ENCODE results near the gene DSG3.
"Not testable (repeated sequence)": the region's sequence is repeated elsewhere in the genome, so short reads cannot be mapped to it uniquely, and the experiment has no call there.

DSG3 gene

DNA sequence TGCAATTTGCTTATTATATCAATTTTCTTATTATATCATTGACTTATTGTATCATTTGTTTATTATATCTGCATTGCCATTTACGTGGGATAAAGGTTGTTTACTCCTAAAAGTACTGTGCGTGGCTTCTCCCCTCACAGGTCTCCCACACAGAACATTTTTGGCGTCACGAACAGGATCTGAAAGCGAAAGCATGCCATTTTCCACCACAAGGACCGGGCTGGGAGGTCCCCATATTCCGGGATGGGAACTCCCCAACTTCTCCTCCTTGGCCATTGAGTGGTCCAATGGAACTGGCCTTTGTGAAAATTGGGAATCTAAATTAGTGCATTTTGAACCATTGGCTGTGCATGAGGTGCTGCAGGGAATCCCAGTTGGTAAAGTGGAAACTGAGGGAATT, 45.6 kb downstream of the DSG3 start:
- DNase-seq = no peak

DNA sequence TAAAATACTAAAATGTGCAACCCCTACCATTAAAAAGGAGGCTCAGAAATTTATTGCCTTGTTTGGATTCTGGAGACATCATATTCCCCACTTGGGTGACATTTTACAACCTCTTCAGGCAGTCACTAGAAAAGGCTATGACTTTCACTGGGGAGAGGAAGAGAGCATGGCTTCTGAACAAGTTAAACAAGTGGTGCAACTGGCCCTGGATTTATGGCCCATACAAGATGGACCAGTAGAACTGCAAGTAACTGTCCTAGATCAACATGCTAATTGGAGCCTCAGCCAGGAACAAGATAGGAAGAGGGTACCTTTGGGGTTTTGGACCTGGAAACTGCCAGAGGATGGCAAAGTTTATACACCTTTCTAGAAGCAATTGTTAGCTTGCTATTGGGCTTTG, 46.4 kb downstream of the DSG3 start:
- DNase-seq = no peak

DNA sequence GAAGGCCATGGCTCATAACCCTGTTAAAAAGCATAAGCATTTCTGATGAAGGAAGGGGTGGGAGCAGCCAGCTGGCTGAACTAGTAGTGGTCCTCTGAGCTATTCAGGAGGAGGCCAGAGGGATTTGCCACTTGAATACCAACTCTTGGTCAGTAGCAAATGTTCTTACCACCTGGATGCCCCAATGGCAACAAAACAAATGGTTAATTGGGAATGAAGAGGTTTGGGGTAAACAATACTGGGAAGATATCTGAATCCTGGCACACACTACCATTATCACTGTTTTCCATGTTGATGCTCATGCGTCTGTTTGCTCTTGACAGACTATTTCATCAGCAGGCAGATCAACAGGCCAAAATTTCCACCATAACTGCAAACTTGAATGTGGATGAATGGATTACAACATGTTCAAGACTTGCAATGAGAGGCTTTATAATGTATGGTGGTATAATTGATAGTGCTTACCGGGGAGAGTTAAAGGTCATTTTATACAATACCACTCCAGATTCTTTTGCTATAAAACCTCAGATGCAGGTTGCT, 47.2 kb downstream of the DSG3 start:
- not testable (repeated sequence) for DNase-seq

DNA sequence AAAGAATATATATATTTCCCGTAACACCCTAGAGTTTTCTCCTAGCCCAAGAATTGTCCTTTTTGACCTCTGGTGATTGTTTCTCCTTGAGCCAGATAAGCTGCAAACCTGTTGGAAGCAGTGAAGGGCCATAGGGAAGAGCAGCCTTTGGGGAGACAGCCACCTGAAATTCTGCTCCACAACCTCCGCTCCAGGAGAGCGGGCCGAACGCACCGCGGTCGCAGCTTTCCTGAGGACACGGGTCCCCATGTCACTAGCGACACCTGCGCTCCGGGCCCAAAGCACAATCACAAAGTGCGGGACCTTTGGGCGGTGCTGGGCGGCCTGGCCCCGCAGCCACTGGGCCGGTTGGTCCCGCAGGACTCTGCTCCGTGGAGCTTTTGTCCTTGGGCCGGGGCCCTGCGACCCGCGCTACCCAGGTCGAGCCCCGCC, 49.9 kb downstream of the DSG3 start:
- DNase-seq = no peak

DNA sequence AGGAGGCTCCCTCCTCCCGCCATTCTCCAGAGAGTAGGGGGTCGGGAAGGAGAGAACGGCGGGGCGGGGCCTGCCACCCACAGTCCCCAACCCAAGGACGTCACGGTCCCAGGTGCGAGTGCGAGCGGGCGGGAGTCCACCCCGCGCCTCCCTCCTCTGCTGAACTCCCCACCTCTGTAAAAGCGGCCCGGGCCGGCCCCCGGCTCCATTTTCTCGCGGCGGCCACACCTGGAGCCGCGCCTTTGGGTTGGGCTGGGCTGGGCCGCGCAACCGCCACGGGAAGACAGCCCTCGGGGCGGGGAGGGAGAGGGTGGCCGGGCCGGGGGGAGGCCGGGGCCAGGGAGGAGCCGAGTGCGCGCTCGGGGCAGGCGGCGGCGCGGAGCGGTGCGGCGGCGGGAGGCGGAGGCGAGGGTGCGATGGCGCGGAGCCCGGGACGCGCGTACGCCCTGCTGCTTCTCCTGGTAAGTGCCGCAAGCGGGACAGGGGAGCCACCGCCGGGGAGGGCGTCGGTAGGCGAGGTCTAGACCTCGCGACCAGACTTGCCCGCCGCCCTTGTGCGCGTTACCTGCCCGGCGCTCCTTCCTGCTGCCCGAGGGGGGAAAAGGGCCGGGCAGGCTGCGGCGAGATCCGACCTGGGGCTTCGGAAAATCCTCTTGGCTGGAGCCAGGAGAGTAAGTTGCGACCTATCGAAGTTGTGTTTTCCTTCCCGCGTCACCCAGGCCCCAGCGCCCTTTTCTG, 50.5 kb downstream of the DSG3 start, which contains the start of gene DSG2:
Gene DSG2 (plus strand): TSS at position 342 of the 738 bp plus-strand sequence. CDS start 75 bp downstream, at position 417.
- no peak for DNase-seq

DNA sequence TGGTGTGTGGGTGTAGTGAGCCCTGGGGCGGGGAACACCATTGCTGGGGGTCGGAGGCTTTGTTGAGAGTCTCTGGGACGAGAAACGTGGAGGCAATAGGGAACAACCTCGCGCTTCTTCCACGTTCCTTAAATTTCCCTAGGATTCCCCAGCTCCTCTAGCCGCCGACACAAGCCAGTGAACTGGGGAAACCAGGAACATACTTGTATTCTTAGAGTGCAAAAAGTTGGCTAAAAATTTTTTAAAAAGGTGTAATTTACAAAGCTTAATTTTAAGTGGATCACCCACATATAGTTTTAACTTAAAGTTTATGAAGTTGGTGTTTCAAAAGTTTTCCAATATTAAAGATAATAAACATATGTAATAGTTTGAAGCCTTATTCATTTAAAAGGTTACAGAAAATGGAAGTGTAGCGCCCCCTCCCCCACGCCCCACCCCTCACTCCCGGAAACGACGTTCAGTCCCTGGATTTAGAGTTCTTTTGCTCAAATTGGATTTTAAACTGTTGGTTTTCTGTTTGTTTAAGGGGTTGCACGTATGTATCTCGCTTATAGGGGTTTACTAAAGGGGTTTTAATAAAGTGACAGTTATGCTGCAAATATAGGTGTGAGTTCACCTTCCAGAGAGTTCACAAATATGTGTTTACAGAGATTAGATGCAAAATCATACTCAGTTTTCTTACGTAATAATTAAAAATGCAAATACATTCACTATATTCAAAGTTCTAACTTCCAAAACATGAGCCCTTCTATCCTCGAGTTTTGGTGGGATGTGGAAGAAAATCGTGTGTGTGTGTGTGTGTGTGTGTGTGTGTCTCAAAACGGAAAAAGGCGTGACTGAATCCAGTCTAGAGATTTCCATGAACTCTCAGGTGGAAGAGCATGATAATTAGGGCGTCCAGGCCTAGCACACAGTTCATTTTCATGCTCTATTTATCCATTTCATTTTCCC, 51.3 kb downstream of the DSG3 start:
- no peak for DNase-seq

DNA sequence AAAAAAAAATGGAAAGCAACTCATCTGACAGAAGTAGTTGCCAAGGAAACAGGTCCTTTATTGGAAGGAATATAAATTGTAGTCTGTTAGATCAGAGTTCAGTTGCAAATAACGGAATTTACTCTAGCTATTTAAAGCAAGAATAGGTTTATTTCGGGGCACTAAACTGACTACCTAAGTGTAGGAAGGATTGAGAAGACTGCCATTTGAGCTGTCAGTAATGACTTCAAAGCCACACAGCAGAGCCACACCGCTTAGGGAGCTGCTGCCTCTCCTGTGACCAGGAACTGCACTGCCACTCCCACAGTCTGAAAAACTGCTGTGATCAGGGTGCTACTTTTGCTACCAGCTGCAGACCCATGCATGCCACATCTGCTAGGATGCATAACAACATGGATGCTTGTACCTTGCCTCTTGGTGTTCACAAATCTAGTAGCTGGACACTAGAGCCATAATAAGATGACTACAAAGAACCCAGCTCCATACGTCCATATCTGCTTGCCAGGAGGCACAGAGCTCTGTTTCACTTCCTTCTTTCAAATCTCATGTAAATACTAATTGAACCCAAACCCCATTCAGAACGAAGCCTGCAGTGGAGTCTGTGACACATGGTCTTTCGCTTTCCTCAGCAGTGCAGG, 52.6 kb downstream of the DSG3 start:
- DNase-seq = no peak

DNA sequence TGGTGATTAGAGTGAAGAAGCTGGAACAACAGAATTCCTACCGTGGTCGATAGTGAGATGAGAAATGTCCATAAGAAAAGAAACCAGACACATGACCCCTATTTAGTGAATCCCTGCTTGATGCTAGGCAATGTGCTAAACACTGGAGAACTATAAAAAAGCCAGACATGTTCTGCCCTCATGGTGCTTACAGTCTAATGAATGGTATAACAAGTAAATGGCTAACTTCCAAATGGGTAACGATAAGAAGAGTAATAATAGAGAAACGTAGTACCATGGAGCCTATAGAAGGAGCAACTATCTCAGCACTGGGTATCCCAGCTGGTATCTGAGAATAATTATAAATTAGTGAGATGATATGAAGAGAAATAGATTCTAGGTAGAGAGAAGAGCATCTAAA, 55.5 kb downstream of the DSG3 start:
- no peak for DNase-seq

DNA sequence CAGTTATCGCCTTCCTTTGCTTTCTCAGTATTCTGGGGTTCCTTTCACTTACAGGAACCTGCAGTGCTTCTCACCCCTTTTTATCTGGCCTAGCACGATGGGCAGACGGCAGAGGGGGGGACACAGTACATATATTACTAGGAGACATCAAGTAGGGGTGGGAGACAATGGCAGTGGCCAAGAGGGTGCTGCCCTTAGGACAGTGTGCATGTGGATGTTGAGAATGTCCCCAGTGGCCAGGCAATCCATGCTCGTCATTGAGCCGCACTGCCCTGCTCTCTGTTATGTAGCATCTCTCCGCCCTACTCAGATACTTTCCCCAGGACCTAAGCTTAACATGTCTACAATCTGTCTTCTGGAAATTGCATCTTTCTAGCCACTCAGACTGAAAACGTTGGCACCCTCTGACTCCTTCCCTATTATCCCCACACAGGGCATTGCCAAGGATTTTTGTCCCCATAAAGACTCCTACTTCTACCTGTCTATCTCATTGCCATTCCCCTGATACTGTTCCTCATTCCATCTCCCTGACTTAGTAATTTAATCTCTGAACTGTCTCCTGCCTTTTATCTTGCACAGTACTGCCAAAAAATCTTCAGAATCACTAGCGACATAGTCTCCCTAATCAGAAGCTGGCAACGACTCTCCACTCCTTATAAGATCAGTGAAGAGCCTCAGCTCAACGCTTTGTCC, 57.1 kb downstream of the DSG3 start:
- DNase-seq = no peak

DNA sequence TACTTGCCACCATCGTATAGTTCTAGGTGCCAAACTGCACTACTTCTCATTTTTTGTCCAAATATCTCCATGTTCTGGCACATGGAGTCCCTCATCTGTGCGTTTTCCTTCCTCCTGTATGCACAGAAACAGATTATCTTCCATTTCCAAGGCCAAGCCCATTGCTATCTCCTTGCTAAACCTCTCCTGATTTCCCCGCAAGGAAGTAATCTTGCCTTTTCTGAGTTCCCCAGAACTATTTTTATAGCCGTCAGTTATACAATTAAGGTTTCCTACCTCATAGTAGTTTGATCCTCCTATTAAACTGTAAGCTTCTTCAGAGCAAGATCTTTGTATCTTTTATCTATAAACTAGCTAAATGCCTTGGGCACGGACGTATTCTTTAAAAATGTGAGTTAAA, 57.6 kb downstream of the DSG3 start:
- DNase-seq = no peak

DNA sequence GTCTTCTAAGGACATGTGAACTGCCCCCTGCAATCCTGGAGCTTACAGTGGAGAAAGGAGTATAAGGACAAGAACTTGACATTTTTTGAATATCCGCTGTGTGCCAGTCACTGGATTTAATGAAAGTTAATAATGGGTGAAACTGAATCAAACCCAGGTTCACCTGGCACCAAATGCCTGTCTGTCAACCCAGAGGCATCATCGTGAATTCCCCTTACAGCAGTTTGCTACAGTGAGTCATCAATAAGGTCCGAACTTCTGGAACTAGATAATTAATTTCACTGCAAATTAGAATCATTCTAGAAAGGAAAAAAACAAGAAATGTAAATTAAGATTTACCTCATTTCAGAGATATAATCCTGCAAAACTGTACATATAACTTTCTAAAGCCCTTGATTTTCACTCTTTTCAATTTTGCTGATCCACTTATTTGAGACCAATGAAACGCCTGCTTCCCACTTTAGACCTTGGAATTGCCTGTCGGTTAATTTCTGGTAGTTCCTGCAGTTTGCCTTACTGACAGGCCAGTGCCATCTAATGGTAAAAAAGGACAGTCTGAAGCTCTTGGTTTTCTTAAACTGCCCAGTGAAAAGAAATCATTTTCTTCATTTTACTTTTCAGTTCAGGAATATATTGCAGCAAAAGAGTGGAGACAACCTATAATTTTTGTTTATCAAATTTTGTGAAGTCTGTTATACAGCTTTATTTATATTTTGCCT, 58.6 kb downstream of the DSG3 start:
- no peak for DNase-seq

DNA sequence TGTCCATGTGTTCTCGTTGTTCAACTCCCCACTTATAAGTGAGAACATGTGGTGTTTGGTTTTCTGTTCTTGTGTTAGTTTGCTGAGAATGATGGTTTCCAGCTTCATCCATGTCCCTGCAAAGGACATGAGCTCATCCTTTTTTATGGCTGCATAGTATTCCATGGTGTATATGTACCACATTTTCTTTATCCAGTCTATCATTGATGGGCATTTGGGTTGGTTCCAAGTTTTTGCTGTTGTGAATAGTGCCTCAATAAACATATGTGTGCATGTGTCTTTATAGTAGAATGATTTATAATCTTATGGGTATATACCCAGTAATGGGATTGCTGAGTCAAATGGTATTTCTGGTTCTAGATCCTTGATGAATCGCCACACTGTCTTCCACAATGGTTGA, 59.6 kb downstream of the DSG3 start:
- DNase-seq = not testable (repeated sequence)

DNA sequence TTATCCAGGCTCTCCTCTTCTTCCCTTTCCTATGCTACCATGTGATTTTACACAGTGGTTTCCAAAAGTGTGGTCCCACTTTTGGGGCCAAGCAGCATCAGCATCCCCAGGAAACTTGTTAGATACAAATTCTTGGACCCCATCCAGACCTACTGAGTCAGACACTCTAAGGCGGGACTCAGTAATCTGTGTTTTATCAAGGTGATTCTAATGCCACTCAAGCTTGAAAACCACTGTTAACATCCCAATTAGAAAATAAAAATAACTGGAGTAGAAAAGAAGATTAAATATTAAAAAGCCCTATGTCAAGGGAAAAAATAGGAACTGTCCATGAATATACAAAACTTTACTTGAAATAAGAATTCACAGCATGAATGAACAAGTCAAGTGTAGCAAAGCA, 61.2 kb downstream of the DSG3 start:
- no peak for DNase-seq

DNA sequence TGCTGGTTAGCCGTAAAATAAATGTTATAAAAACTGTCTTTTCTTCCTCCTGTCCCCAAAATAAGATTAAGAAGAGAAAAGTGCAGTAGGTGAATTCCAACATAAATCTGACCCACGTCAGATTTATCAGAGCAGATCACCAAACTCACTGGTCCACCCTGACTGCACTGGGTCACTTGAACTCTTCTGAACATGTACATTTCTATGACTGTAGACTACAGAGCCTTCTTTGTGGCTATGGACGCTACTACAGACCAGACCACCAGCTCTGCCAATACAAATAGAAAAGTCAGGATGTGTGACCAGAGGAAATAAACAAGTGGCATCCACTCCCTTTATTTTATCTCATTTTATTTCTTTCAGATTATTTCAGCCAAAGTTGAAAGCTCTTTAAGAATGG, 62.0 kb downstream of the DSG3 start:
- no peak for DNase-seq

DNA sequence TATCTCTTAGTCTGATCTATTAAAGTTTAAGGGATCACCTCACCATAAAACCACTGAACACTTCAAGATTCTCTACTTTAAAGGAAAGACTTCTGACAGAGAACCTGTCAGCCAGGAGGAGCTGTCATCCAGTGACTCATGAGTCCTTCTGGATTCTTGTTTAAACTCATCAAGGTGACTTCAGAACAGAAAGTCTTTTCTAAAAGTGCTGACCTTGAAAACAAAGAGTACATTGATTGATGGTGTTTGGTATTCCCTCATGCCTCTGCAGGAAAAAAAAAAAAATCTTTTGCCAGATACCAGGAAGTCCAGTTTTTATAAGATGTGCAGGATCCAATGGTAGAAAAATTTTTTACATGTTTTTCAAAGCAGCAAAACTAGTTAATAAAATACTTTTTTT, 62.8 kb downstream of the DSG3 start:
- DNase-seq = no peak

DNA sequence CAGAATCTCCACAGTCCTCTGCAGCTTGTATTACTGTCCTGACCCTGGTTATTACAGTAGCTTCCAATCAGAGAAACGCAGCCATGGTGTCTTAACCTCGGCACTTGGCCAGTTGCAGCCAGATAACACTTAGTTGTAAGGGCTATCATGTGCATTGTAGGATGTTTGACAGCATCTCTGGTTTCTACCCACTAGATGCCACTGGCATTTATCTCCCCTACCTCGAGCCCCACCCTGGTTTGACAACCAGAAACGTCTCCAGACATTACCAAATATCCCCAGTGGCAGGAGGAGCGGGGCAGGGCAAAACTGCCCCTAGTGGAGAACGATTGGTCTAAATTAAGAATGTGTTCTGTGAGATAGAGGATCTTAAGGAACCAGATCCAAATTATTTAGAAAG, 63.6 kb downstream of the DSG3 start:
- DNase-seq = no peak

DNA sequence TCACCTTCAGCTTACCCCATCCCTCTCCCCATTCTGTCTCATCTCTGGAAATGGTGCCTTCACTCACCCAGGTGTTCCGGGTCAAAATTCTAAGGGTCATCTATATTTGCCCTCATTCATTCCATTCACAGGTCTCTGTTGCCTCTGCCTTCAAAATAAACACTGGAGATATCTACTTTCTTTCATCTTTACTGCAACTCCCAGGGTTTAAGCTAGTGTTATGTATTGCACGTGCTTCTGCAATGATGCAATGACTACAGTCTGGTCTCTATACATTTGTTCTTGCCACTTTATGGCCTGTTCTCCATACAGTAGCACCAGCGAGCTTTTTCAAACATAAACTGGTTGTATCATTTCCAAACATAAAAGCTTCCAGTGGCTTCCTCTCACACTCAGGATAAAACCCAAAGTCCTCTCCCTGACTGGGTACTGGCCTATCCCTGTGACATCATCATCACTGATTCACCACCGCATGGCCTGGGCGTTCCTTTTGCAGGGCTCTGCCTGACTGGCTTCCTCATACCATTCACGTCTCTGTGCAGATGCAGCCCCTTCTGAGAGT, 64.7 kb downstream of the DSG3 start:
- DNase-seq = no peak

DNA sequence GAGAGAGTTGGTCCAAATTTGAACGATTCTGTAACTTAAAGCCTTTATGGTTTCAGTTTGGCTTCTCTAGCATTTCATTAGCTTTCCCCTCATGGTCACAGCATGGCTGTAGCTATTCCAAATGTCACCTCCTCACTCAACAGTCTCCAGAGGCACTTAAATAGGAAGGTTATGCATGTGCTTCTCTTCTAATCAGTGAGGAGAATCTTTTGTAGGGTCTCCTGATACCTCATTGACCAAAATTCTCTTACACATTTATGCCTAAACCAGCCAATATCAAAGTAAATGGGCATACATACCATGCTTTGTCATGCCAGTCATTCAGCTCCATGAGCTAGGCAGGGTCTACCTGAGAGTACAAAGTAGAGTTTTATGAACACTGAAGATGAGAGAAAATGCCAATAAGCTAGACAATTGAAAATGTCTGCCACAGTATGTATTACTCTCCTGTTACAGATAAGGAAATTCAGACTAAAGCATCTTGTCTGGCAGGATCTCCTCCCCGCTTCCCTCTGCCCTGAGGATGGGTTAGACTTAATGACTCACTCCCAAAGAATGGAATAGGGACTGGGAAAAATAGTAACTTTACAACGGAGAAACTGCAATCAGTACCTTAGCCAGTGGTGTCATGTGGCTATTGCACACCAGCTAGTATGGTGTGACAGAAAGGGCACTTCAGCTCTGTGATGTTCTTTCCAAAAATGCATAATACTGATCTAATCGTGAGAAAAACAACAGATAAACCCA, 65.8 kb downstream of the DSG3 start:
- no peak for DNase-seq

DNA sequence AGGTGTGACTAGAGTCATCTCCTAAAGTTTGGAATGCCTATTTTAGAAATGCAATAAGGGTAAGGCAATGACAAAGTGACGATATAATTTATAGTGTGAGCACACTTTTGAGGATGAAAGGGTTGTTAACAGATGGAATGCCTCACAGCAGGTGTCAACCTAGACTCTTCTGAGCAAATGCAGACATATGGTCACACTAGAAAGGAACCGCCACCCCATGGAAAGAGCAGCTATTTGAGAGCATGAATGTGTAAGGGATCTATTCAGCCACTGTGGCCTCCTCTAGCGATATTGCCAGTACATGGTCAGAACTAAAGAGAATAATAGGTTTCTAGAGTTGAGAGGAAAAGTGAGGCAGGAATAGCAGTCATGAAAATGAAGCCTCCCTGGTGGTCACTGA, 68.9 kb downstream of the DSG3 start:
- no peak for DNase-seq

DNA sequence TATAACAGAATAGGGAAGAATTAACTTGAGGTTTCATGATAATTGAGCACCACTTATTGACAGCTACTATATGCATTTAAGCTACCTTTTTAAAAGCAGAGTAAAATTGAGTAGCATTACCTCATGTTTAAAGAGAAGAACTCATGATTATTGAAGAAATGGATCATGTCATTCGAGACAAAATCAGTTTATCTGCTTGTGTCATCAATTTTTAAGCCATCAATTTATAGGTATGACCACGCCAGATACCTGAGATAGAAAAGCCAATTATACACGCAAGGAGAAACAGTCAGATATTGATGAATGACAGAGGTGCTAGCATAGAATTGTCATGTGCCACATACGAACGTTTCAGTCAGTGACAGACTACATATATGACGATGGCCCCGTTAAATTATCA, 78.8 kb downstream of the DSG3 start:
- DNase-seq = no peak

Data from NCI-H1092 treated with DMSO at 0.1 percent for 48 hours (cell line).